Keratinocyte (primary cell): ENCODE data around the gene RSKR. TPM values are rescaled to one million over a fixed set of nuclear protein-coding genes. Genes with fewer than 3 reads are reported as not detected.

ENCODE experiments used
- DNase-seq: peaks from one replicate; pipeline ENCODE4 v3.0.0-alpha.2; 2011; ENCODE audit warnings: low read depth, missing footprints, low spot score
- FAIRE-seq: peaks from 2 replicates; lab custom pipeline; 2011; peaks lifted over from hg19 to GRCh38; lab: Jason Lieb, UNC
- H2AFZ ChIP-seq: 2 replicates; pipeline ENCODE4 v1.6.0; 2012; ENCODE audit warnings: low read length, control low read depth, inconsistent platforms; ENCODE audit not compliant: control insufficient read depth
- H3K27ac ChIP-seq: 2 replicates; pipeline ENCODE4 v1.5.1; 2011; ENCODE audit warnings: low read length; ENCODE audit not compliant: control insufficient read depth, insufficient read depth
- H3K27me3 ChIP-seq: 3 replicates; pipeline ENCODE4 v1.6.0; 2011; ENCODE audit warnings: low read length; ENCODE audit not compliant: control insufficient read depth, insufficient read depth; ENCODE audit errors: extremely low read depth
- H3K36me3 ChIP-seq, 2 experiments: 2 replicates in 1 of 2; 3 replicates in 1 of 2; pipeline ENCODE4 v1.5.1; 2011; ENCODE audit warnings: low read length in 2 of 2, mild to moderate bottlenecking in 1 of 2; ENCODE audit not compliant: control insufficient read depth in 2 of 2, insufficient read depth in 2 of 2; ENCODE audit errors: extremely low read depth in 1 of 2
- H3K4me1 ChIP-seq: 3 replicates; pipeline ENCODE4 v1.5.1; 2011; ENCODE audit warnings: low read length; ENCODE audit not compliant: control insufficient read depth, insufficient read depth; ENCODE audit errors: extremely low read depth
- H3K4me2 ChIP-seq: 3 replicates; pipeline ENCODE4 v1.6.0; 2011; ENCODE audit warnings: low read depth, low read length; ENCODE audit not compliant: control insufficient read depth, insufficient read depth; ENCODE audit errors: extremely low read depth
- H3K4me3 ChIP-seq, 3 experiments: fragments of 200-600 bp in 1 of 3; sonication (generic) in 1 of 3; 2 replicates in 2 of 3; 3 replicates in 1 of 3; pipeline ENCODE4 v1.5.1; 2011 to 2016; ENCODE audit warnings: low read length in 3 of 3, mild to moderate bottlenecking in 3 of 3, control low read depth in 2 of 3, inconsistent platforms in 1 of 3, low read depth in 1 of 3, mixed read lengths in 1 of 3, mixed run types in 1 of 3, moderate library complexity in 1 of 3; ENCODE audit not compliant: control insufficient read depth in 2 of 3, insufficient read depth in 2 of 3; ENCODE audit errors: extremely low read depth in 1 of 3
- H3K79me2 ChIP-seq: 2 replicates; pipeline ENCODE4 v1.6.0; 2012; ENCODE audit warnings: low read length; ENCODE audit not compliant: control insufficient read depth, insufficient read depth
- H3K9ac ChIP-seq: 3 replicates; pipeline ENCODE4 v1.6.0; 2011; ENCODE audit warnings: low read length; ENCODE audit not compliant: control insufficient read depth, insufficient read depth; ENCODE audit errors: extremely low read depth
- H3K9me1 ChIP-seq: 3 replicates; pipeline ENCODE4 v1.6.0; 2011; ENCODE audit warnings: low read length; ENCODE audit not compliant: control insufficient read depth, insufficient read depth; ENCODE audit errors: extremely low read depth
- H3K9me3 ChIP-seq: 2 replicates; pipeline ENCODE4 v1.5.1; 2012; ENCODE audit warnings: low read depth, low read length; ENCODE audit not compliant: control insufficient read depth
- H4K20me1 ChIP-seq: 3 replicates; pipeline ENCODE4 v1.6.0; 2011; ENCODE audit warnings: low read length; ENCODE audit not compliant: control insufficient read depth, insufficient read depth; ENCODE audit errors: extremely low read depth
- CTCF ChIP-seq, 3 experiments: IDR thresholded peaks in 1 of 3; conservative IDR thresholded peaks in 1 of 3; optimal IDR thresholded peaks in 1 of 3; 2 replicates in 2 of 3; 3 replicates in 1 of 3; pipeline versions ENCODE3 to v1.5.1; 2011; ENCODE audit warnings: low read length in 3 of 3, mild to moderate bottlenecking in 3 of 3, moderate library complexity in 2 of 3, control low read depth in 1 of 3, inconsistent platforms in 1 of 3; ENCODE audit not compliant: insufficient read depth in 2 of 3; ENCODE audit errors: extremely low read depth in 1 of 3
- EZH2 ChIP-seq: IDR thresholded peaks from one replicate; pipeline ENCODE4 v1.6.1; 2012; ENCODE audit warnings: inconsistent platforms, mild to moderate bottlenecking, low read length, moderate library complexity
- dilution Hi-C: fragments of 300-500 bp; cut with MboI; formaldehyde crosslinking; loops from one replicate; pipeline ENCODE4 v1.7.0; 2020; ENCODE audit warnings: low sequenced_read_pairs; ENCODE audit not compliant: extremely low pct_ligation_motif_present
- polyA plus RNA-seq, 5 experiments: library from polyadenylated mRNA; depleted of rRNA in 3 of 5; stranded (reverse) in 3 of 5; stranded (forward) in 1 of 5; unstranded in 1 of 5; fragments of >200 nt; gene quantifications; 1 replicate in 1 of 5; 2 replicates in 3 of 5; 3 replicates in 1 of 5; pipeline versions ENCODE4 v1.2.1 to v1.2.3, GENCODE V29; 2011 to 2012; ENCODE audit warnings: missing spikeins in 2 of 5, low read depth in 1 of 5, low replicate concordance in 1 of 5

Gene RSKR
- polyA plus RNA-seq, 1 donor (not counting 4 experiments of a cell fraction or from before 2014, with no cell fraction given), result 6.6 TPM

DNA sequence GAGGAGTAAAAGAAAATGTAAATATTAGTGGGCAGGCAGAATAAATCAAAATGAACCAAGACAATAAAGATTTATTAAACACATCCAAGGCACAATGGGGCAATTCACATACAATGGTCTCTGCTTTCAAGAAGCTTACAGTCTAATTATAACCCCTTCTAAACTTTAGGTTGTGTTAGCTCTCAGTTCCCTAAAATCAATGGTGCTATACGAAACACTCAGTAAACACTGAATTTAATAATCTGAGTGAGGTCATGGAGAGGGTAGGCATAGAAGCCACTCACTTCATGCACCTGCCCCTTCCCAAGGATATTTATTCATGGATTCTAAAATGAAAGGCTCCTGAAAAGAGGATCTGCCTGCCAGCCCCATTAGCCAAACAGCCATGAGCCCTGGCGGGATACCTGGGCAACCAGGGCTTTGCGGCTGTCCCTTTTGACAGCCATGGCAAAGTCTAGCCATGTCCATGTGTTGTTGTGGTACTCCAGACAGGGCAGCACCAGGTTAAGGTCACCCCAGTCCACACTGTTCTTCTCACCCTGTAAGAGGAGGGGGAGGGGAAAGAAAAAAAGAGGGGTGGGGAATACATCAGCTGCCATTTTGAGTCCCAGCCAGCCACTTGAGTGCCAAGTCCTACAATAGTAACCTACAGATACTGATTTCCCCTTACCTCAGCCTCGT, 1.4 kb upstream of the RSKR start:
- DNase-seq, result no peak
- H3K9me1 ChIP-seq, result no peaks in the 10 kb centered on the region
- no peak for FAIRE-seq
- H3K79me2 ChIP-seq, result no peaks in the 10 kb centered on the region
- H2AFZ ChIP-seq, result no peak overlapping the region
- no peak overlapping the region for H3K27ac ChIP-seq
- no peaks in the 10 kb centered on the region for H4K20me1 ChIP-seq
- TF ChIP-seq EZH2 (no peak), CTCF (optimal IDR thresholded peaks at IDR 0.05 in 1 of 3, IDR thresholded peaks at IDR 0.05 in 1 of 3, conservative IDR thresholded peaks at IDR 0.05 in 1 of 3; ENCODE audit: extremely low read depth in 1 of 3, insufficient read depth in 2 of 3, low read length in 3 of 3) (no peak)
- H3K4me2 ChIP-seq, result no peak overlapping the region
- dilution Hi-C loops, result no loop called here
- H3K27me3 ChIP-seq, result no peaks in the 10 kb centered on the region
- no peaks in the 10 kb centered on the region for H3K9me3 ChIP-seq
- peaks cover 58 to 59% of the 10 kb centered on the region in 2 experiments for H3K36me3 ChIP-seq
- H3K4me3 ChIP-seq, result no peak overlapping the region
- H3K4me1 ChIP-seq, result no peaks in the 10 kb centered on the region
- no peak overlapping the region for H3K9ac ChIP-seq

GRCh38 chr17:28612936-28613872, 781 bp downstream of the RSKR start:
- Histone ChIP-seq H3K27ac (no peak overlapping the region), H3K4me2 (no peak overlapping the region), H3K79me2 (no peaks in the 10 kb centered on the region), H3K4me3 (no peak overlapping the region), H3K9ac (no peak overlapping the region), H2AFZ (no peak overlapping the region), H3K9me1 (no peaks in the 10 kb centered on the region), H3K36me3 (peaks cover 42 to 48% of the 10 kb centered on the region in 2 experiments), H4K20me1 (no peaks in the 10 kb centered on the region), H3K4me1 (no peaks in the 10 kb centered on the region), H3K9me3 (no peaks in the 10 kb centered on the region), H3K27me3 (no peaks in the 10 kb centered on the region)
- no peak for DNase-seq
- FAIRE-seq, result no peak
- TF ChIP-seq CTCF (optimal IDR thresholded peaks at IDR 0.05 in 1 of 3, IDR thresholded peaks at IDR 0.05 in 1 of 3, conservative IDR thresholded peaks at IDR 0.05 in 1 of 3; ENCODE audit: extremely low read depth in 1 of 3, insufficient read depth in 2 of 3, low read length in 3 of 3) (peak; percentile 51 to 60 (median 54)), EZH2 (no peak)
- dilution Hi-C loops, result no loop called here
